H1 (cell line): ENCODE measurements around the gene DVL2. TPM values are rescaled to one million over a fixed set of nuclear protein-coding genes. Genes with fewer than 3 reads are reported as not detected.

Experiments used
- CTCF ChIA-PET: fragments of 300-600 bp; sonication (Branson Sonifier 250); formaldehyde crosslinking; loops from one replicate; lab custom pipeline; 2021; ENCODE audit not compliant: partially characterized antibody; lab: Charles Lee
- POLR2A ChIA-PET: fragments of 300-600 bp; sonication (Branson Sonifier 250); formaldehyde crosslinking; loops from one replicate; lab custom pipeline; 2021; ENCODE audit warnings: inconsistent platforms; ENCODE audit not compliant: partially characterized antibody; lab: Charles Lee
- DNase-seq, 2 experiments: peaks; one replicate each; pipeline versions ENCODE4 v3.0.0 to v3.0.0-alpha.2; 2010 to 2022; ENCODE audit warnings: low spot score in 2 of 2, low read depth in 1 of 2, mixed read lengths in 1 of 2
- FAIRE-seq: peaks from 2 replicates; lab custom pipeline; 2011; peaks lifted over from hg19 to GRCh38; lab: Jason Lieb, UNC
- H2AFZ ChIP-seq: 2 replicates; pipeline ENCODE4 v1.8.1; 2012; ENCODE audit warnings: low read length, inconsistent platforms
- H2AK5ac ChIP-seq: 2 replicates; pipeline ENCODE4 v1.6.1; 2013; ENCODE audit warnings: low read depth, low read length
- H2BK120ac ChIP-seq: replicated peaks from 2 replicates; pipeline ENCODE3; 2013; ENCODE audit warnings: low read depth, low read length, inconsistent platforms
- H2BK12ac ChIP-seq: 2 replicates; pipeline ENCODE4 v1.6.1; 2013; ENCODE audit warnings: low read depth, low read length
- H2BK15ac ChIP-seq: 2 replicates; pipeline ENCODE4 v1.6.1; 2013; ENCODE audit warnings: low read length
- H2BK20ac ChIP-seq: 2 replicates; pipeline ENCODE4 v1.6.1; 2013; ENCODE audit warnings: low read length
- H2BK5ac ChIP-seq: 2 replicates; pipeline ENCODE4 v1.6.1; 2013; ENCODE audit warnings: low read depth, low read length
- H3K14ac ChIP-seq: 2 replicates; pipeline ENCODE4 v1.6.1; 2013; ENCODE audit warnings: inconsistent platforms; ENCODE audit not compliant: insufficient read length
- H3K18ac ChIP-seq: 2 replicates; pipeline ENCODE4 v1.6.1; 2013; ENCODE audit warnings: low read length; ENCODE audit errors: extremely low read depth
- H3K23ac ChIP-seq: 2 replicates; pipeline ENCODE4 v1.6.1; 2013; ENCODE audit warnings: inconsistent platforms; ENCODE audit not compliant: insufficient read length
- H3K23me2 ChIP-seq: 2 replicates; pipeline ENCODE4 v1.6.1; 2013; ENCODE audit warnings: low read depth, low read length
- H3K27ac ChIP-seq: 2 replicates; pipeline ENCODE4 v1.6.1; 2011; ENCODE audit warnings: low read depth, low read length, inconsistent platforms
- H3K27me3 ChIP-seq, 4 experiments: replicated peaks in 1 of 4; 1 replicate in 1 of 4; 2 replicates in 3 of 4; pipeline versions ENCODE4 v1.6.1 to v1.8.1; 2011 to 2013; ENCODE audit warnings: low read length in 3 of 4, mild to moderate bottlenecking in 3 of 4, inconsistent platforms in 2 of 4, mixed read lengths in 2 of 4, moderate library complexity in 1 of 4; ENCODE audit not compliant: control insufficient read depth in 3 of 4, insufficient read depth in 3 of 4; ENCODE audit errors: extremely low read depth in 1 of 4
- H3K36me3 ChIP-seq, 4 experiments: 2 replicates each; pipeline versions ENCODE4 v1.6.1 to v1.8.1; 2011 to 2013; ENCODE audit warnings: mild to moderate bottlenecking in 4 of 4, low read length in 3 of 4, moderate library complexity in 2 of 4, control low read depth in 1 of 4, inconsistent platforms in 1 of 4; ENCODE audit not compliant: insufficient read depth in 4 of 4, control insufficient read depth in 2 of 4
- H3K4ac ChIP-seq: replicated peaks from 2 replicates; pipeline ENCODE3; 2013; ENCODE audit warnings: low read length, low read depth, mixed read lengths, inconsistent platforms; ENCODE audit not compliant: insufficient read length
- H3K4me1 ChIP-seq, 4 experiments: replicated peaks in 1 of 4; 1 replicate in 1 of 4; 2 replicates in 3 of 4; pipeline versions ENCODE4 v1.6.1 to v1.8.1; 2011 to 2013; ENCODE audit warnings: low read length in 3 of 4, inconsistent platforms in 2 of 4, mixed read lengths in 1 of 4; ENCODE audit not compliant: insufficient read depth in 4 of 4, control insufficient read depth in 3 of 4
- H3K4me2 ChIP-seq, 2 experiments: 2 replicates each; pipeline versions ENCODE4 v1.6.1 to v1.8.1; 2011 to 2013; ENCODE audit warnings: low read depth in 2 of 2, low read length in 2 of 2, control low read depth in 1 of 2, inconsistent platforms in 1 of 2, mild to moderate bottlenecking in 1 of 2; ENCODE audit not compliant: insufficient read depth in 1 of 2
- H3K4me3 ChIP-seq, 4 experiments: fragments of 200-600, 300-600 bp in 1 of 4; sonication (generic), shearing (Covaris generic), sonication (Bioruptor Twin) in 1 of 4; 2 replicates each; pipeline versions ENCODE4 v1.5.1 to v1.8.1; 2011 to 2016; ENCODE audit warnings: low read length in 4 of 4, low read depth in 3 of 4, control low read depth in 2 of 4, inconsistent platforms in 2 of 4, mild to moderate bottlenecking in 2 of 4, mixed read lengths in 1 of 4, moderate library complexity in 1 of 4; ENCODE audit not compliant: insufficient read depth in 2 of 4; ENCODE audit errors: extremely low read depth in 1 of 4
- H3K56ac ChIP-seq: replicated peaks from 2 replicates; pipeline ENCODE3; 2013; ENCODE audit warnings: low read depth, mild to moderate bottlenecking, mixed read lengths, low read length, inconsistent platforms; ENCODE audit not compliant: insufficient read length
- H3K79me1 ChIP-seq: 2 replicates; pipeline ENCODE4 v1.6.1; 2013; ENCODE audit warnings: low read depth, low read length, control low read depth
- H3K79me2 ChIP-seq, 2 experiments: 2 replicates each; pipeline versions ENCODE4 v1.6.1 to v1.8.1; 2012 to 2013; ENCODE audit warnings: low read length in 2 of 2, mild to moderate bottlenecking in 2 of 2, inconsistent platforms in 1 of 2; ENCODE audit not compliant: insufficient read depth in 2 of 2, control insufficient read depth in 1 of 2
- H3K9ac ChIP-seq, 4 experiments: replicated peaks in 1 of 4; 1 replicate in 1 of 4; 2 replicates in 3 of 4; pipeline versions ENCODE4 v1.6.1 to v1.8.1; 2011 to 2013; ENCODE audit warnings: low read depth in 3 of 4, low read length in 3 of 4, control low read depth in 2 of 4, mild to moderate bottlenecking in 2 of 4, moderate library complexity in 2 of 4, inconsistent platforms in 1 of 4; ENCODE audit errors: extremely low read depth in 1 of 4
- H3K9me3 ChIP-seq, 2 experiments: 2 replicates each; pipeline versions ENCODE4 v1.6.1 to v1.8.1; 2012 to 2013; ENCODE audit warnings: mild to moderate bottlenecking in 2 of 2, moderate library complexity in 2 of 2, control low read depth in 1 of 2, inconsistent platforms in 1 of 2, low read depth in 1 of 2, low read length in 1 of 2, mixed read lengths in 1 of 2; ENCODE audit not compliant: insufficient read depth in 2 of 2
- H4K20me1 ChIP-seq, 2 experiments: replicated peaks in 1 of 2; 2 replicates each; pipeline versions ENCODE3 to v1.8.1; 2011 to 2013; ENCODE audit warnings: inconsistent platforms in 2 of 2, low read length in 2 of 2, mild to moderate bottlenecking in 1 of 2; ENCODE audit not compliant: insufficient read depth in 2 of 2, control insufficient read depth in 1 of 2
- H4K5ac ChIP-seq: 2 replicates; pipeline ENCODE4 v1.6.1; 2013; ENCODE audit warnings: low read length, low read depth, mixed read lengths, inconsistent platforms; ENCODE audit not compliant: insufficient read length
- H4K8ac ChIP-seq: 2 replicates; pipeline ENCODE4 v1.8.0; 2013; ENCODE audit warnings: mild to moderate bottlenecking, moderate library complexity, low read length, inconsistent platforms; ENCODE audit not compliant: insufficient read depth; ENCODE audit errors: extremely low read depth
- H4K91ac ChIP-seq: replicated peaks from 2 replicates; pipeline ENCODE3; 2013; ENCODE audit warnings: low read length, mixed read lengths, inconsistent platforms; ENCODE audit not compliant: insufficient read length
- NRF1 ChIP-seq: IDR thresholded peaks from 2 replicates; pipeline ENCODE4 v1.6.1; 2011; ENCODE audit warnings: mild to moderate bottlenecking, low read depth, low read length, improper control_type of control experiment
- WGBS, 2 experiments: shearing (Covaris generic) in 1 of 2; methylation state at CpG; one replicate each; pipeline versions ENCODE4 v1.1.6 to v1.1.7; 2013 to 2015; ENCODE audit warnings: low lambda C conversion rate in 2 of 2, mixed read lengths in 2 of 2, inconsistent platforms in 1 of 2, low coverage in 1 of 2, missing lambda C conversion rate in 1 of 2; ENCODE audit not compliant: insufficient replicate concordance in 2 of 2, insufficient coverage in 1 of 2, insufficient read length in 1 of 2; ENCODE audit errors: extremely low coverage in 1 of 2, missing lambda C conversion rate in 1 of 2; 5-methylcytosine and 5-hydroxymethylcytosine counted together
- polyA plus RNA-seq, 7 experiments: library from polyadenylated mRNA; depleted of rRNA in 3 of 7; stranded (reverse) in 5 of 7; unstranded in 2 of 7; fragments of >200 nt in 5 of 7; fragments of 200-250 nt in 2 of 7; gene quantifications; 1 replicate in 5 of 7; 2 replicates in 1 of 7; 4 replicates in 1 of 7; pipeline versions ENCODE4 v1.2.1 to v1.2.3, GENCODE V29; 2011 to 2013; ENCODE audit warnings: missing spikeins in 2 of 7, mixed read lengths in 2 of 7
- total RNA-seq: library from RNA; stranded (reverse); fragmentation: NEBNext Ultra II Directional; extraction: Animal tissue kit (Norgen Biotek cat#: 25700); gene quantifications from 2 replicates; pipeline ENCODE4 v1.2.1, GENCODE V29; 2021

Gene DVL2
- total and polyA plus RNA-seq, 2 of the 8 experiments (the other 6 are each of a cell fraction or from before 2014, with no cell fraction given), result 19.0 to 59.6 TPM

- Histone ChIP-seq H3K18ac (no peak overlapping the region), H2AFZ (no peak overlapping the region), H3K4me3 (no peak overlapping the region), H2BK5ac (0 out of 2 replicates have a peak overlapping the region, but pooled peaks have one; percentile 1), H3K4ac (no peak overlapping the region), H2AK5ac (0 out of 2 replicates have a peak overlapping the region, but pooled peaks have one; percentile 2), H3K27ac (no peak overlapping the region), H3K9me3 (no peaks in the 10 kb centered on the region), H4K5ac (no peak overlapping the region), H2BK12ac (peak overlapping the region; percentile 71; the same call in 1 of the 2 replicates), H3K9ac (no peak overlapping the region), H3K36me3 (peaks cover 12 to 21% (median 16%) of the 10 kb centered on the region in 4 experiments; a peak in 7 of 8 replicates), H2BK15ac (0 out of 2 replicates have a peak overlapping the region, but pooled peaks have one; percentile 61), H3K4me1 (peaks cover 6 to 36% (median 20%) of the 10 kb centered on the region in 4 experiments), H3K79me1 (no peaks in the 10 kb centered on the region; the same call in 1 of the 2 replicates), H3K27me3 (no peaks in the 10 kb centered on the region), H3K56ac (no peak overlapping the region), H3K23ac (no peak overlapping the region), H3K14ac (no peak overlapping the region), H3K79me2 (peaks cover 0 to 10% of the 10 kb centered on the region in 2 experiments; a peak in 1 of 4 replicates), H3K4me2 (peak overlapping the region; percentile 73 to 80; a peak in 2 of 4 replicates), H3K23me2 (peaks cover 23% of the 10 kb centered on the region; the same call in 1 of the 2 replicates), H2BK120ac (no peak overlapping the region), H4K20me1 (peaks cover 10 to 20% of the 10 kb centered on the region in 2 experiments), H4K91ac (peak overlapping the region; percentile 71), H2BK20ac (no peak overlapping the region), H4K8ac (no peak overlapping the region)
- DNase-seq, result no peak
- POLR2A ChIA-PET, result interaction anchor here (0.9 to 10.7 kb wide), 12 partner anchors 9 to 95 kb away, joined by 3 to 386 read pairs (median 8); partner anchors contain the start of genes CLDN7, CTDNEP1, DVL2 and ELP5
- CTCF ChIA-PET, result interaction anchor here (0.6 to 4.3 kb wide), 4 partner anchors 12 to 339 kb away, joined by 3 to 24 read pairs (median 10); no protein-coding TSS in a partner anchor
- 84% methylated on average over 6 of the region's 6 CpGs; no CpG with 5 or more reads in 1 of the 2 experiments for WGBS, 2 experiments
- FAIRE-seq, result no peak
- TF ChIP-seq NRF1, result no peak
Measured at GRCh38 chr17:7218758-7219157, 15.6 kb downstream of the DVL2 start.
